ENCODE measurements around the gene FAM222B.

FAM222B gene

DNA sequence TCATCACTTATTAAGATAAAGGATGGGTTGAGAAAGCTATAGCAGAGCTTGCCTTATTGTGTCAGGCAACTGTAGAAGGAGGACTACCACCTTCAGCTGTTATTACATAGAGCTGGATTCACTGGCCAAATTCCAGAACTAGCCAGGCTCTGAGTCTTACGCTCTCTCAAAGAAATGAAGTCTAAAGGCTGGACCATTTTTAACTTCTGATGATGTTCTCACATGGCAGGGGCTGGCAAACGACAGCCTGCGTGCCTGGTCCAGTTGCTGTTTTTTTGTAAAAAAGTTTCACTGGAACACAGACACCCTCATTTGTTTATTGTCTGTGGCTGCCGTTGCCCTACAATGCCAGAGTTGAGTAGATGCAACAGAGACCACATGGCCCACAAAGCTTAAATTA lies 77.6 kb downstream of the FAM222B start:
- DNase-seq: no peak

GRCh38 chr17:28763804-28764266 lies 78.8 kb downstream of the FAM222B start:
- peak; percentile 75 for DNase-seq

DNA sequence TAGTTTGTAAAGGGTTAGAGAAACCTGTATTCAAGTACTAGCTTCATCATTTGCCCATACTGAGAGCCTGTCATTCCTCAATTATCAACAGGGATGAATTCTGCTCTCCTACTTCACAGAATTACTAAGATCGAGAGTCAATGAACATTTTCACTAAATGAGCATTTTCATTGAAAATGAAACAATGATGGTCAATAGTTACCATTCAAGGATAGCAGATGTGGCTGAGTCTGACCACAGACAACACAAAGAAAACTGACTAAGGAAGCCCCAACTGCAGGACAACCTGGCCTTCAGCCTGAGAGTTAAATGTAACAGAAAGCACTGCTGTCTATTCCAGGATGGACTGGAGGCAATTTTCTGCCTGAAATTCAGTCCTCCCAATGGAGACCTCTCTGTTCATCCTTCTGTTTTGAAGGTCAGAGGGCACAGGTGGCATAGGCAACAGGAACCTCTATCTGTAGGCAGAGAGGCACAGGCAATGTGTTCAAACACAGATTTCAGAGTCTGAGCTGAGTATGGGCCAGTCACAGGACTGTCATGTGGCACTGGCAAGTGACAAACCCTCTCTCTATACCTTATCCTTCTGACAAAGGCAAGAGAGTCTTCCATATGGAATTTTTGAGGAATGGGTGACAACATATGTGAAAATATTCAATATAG lies 79.3 kb downstream of the FAM222B start:
- DNase-seq: no peak

GRCh38 chr17:28760601-28761562 lies 81.7 kb downstream of the FAM222B start:
- DNase-seq: no peak

- no peak for DNase-seq
These were observed 83.2 kb downstream of the FAM222B start for GRCh38 chr17:28759256-28759865.

- no peak for DNase-seq
These were observed 84.0 kb downstream of the FAM222B start for GRCh38 chr17:28758411-28759121.

DNA sequence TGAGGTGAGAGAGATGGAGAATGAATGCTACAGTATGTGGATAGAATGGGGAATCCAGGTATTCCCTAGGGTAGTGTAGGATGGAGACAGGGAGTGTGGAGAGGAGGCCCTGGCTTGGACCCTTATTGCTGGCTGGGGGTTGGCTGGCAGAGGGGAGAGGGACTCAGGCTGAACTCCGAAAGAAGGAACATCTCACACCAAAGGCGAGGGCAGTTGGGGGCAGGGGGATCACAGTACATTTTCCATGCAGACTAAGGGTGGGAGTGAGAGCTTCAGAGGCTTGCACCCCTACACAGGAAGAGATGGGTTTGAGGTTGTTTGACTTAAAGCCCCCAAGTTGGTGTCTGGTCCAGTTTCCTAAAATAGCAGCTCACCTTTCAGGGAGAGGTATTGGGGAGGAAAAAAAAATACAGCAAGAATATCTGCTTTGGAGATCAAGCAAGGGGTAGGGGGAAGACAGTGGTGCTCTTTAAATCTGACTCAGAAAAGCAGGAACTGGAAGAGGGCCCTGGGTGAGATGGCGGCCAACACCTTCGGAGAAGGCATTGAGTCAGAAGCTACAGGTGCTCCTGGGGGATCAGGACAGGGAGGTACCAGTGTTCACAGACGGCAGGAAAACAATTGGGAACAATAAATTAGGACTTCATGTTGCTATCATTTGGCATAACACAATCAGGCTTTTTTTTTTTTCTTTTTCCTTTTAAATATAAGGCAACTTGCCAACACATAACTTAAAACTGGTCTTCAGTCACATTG lies 86.4 kb downstream of the FAM222B start:
- no peak for DNase-seq

GRCh38 chr17:28755486-28755885 lies 87.1 kb downstream of the FAM222B start:
- DNase-seq: no peak

DNA sequence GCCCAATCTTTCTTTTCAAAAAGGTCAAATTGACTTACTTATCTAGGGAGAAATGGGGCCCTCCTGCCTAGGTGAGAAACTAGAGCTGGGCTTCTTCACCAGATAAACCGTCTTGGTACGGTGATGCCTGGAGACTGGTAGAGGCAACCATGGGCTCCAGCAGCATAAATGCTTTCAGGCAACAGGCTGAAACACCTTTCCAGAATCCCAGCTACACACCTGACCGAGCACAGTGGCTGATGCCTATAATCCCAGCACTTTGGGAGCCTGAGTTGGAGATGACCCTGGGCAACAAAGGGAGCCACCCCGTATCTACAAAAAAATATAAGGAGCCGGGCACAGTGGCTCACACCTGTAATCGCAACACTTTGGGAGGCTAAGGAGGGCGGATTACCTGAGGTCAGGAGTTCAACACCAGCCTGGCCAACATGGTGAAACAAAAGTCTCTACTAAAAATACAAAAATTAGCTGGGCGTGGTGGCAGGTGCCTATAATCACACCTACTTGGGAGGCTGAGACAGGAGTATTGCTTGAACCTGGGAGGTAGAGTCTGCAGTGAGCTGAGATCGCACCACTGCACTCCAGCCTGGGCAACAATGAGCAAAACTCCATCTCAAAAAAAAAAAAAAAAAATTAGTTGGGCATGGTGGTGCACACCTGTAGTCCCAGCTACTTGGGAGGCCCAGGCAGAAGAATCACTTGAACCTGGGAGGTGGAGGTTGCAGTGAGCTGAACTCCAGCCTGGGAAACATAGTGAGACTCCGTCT lies 90.8 kb downstream of the FAM222B start:
- DNase-seq: no peak

DNA sequence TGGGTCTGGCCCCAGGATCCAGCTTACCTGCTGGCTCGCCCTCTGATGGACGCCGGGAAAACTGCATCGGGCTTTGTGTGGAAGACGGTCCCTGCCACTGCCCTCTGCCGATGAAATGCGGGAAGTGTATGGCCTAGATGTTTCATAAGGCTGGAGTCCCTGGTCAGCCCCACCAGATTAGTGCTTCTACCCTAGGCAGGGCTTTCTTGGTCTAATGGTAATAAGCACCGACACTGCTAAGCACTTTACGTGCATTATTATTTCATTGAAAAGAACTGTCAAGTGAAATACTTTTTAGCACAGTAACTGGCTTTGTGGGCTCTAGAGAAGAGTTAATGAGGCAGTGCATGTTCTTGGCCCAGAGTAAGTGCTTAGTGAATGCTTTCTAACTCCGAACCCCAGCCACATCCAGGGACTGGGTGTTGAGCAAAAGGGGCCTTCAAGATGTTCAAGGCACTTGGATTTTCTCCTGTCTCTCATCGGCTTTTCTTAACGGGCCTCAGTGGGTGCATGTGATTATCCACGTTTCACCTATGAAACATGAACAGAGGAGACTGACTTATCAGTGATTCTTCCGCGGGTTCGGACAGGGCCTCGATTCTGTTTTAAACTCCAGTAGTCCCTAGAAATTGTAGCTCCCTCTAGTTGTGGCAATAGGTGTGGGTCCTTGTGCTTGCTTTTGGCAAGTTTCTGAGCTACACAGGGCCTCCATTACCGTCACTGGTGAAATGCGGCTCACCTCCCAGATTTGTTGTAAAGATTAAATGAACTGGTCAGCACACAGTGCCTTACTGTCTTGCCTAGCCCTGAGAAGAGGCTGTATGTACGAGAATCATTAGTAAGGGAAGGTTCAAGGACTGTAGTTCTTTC lies 92.2 kb downstream of the FAM222B start:
- peak; percentile 87 for DNase-seq

DNA sequence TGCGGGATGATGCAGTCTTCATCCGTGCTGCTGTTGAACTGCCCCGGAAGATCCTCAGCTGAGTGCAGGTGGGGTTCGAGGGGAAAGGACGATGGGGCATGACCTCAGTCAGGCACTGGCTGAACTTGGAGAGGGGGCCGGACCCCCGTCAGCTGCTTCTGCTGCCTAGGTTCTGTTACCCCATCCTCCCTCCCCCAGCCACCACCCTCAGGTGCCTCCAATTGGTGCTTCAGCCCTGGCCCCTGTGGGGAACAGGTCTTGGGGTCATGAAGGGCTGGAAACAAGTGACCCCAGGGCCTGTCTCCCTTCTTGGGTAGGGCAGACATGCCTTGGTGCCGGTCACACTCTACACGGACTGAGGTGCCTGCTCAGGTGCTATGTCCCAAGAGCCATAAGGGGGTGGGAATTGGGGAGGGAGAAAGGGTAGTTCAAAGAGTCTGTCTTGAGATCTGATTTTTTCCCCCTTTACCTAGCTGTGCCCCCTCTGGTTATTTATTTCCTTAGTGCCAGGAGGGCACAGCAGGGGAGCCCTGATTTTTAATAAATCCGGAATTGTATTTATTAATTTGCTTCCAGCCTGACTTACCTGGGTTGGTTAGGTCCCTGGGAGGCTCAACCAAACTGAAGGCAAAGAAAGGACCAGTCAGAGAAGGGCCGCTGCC lies 92.9 kb downstream of the FAM222B start:
- DNase-seq: no peak

DNA sequence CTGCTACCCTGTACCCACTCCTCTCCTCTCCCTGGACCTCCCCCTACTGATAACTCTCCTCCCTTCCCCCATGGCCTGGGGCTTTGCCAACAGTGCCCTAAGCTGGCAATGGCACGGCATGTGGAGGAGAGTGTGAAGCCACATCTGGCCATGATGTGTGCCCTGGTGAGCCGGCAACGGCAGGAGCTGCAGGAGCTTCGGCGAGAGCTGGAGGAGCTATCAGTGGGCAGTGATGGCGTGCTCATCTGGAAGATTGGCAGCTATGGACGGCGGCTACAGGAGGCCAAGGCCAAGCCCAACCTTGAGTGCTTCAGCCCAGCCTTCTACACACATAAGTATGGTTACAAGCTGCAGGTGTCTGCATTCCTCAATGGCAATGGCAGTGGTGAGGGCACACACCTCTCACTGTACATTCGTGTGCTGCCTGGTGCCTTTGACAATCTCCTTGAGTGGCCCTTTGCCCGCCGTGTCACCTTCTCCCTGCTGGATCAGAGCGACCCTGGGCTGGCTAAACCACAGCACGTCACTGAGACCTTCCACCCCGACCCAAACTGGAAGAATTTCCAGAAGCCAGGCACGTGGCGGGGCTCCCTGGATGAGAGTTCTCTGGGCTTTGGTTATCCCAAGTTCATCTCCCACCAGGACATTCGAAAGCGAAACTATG lies 93.6 kb downstream of the FAM222B start:
- no peak for DNase-seq

GRCh38 chr17:28747801-28748750 lies 94.5 kb downstream of the FAM222B start:
- no peak for DNase-seq

- DNase-seq: no peak
These were observed 95.4 kb downstream of the FAM222B start for GRCh38 chr17:28747051-28747691.

DNA sequence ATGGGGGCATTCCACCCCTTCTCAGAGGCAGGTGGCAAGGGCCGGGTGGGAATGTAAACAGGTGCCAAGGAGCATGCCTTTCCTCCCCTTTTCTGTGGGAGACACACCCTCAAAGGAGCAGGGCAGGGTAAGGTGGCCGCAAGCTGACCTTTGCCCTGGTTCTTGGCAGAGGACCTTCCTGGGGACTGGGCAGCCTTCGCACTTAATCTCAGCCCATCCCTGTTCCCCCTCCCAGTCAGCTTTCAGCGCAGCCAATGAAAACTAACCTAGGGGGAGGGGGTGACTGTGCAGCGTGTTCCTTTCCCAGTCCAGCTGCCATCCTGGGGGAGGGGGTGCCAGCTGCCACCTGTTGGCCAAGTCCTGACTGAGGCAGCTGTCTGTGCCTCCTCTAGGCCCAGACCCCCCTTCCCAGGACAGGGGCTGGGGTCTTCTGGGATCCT lies 96.0 kb downstream of the FAM222B start:
- DNase-seq: no peak

- no peak for DNase-seq
These were observed 96.7 kb downstream of the FAM222B start for GRCh38 chr17:28745786-28746411.

All from effector CD4-positive, alpha-beta T cell (primary cell).